Small intestine (tissue), 7 donors: ENCODE measurements around the gene TMPRSS3. TPM values are rescaled to one million over a fixed set of nuclear protein-coding genes. Genes with fewer than 3 reads are reported as not detected.

Experiments
- DNase-seq, 2 donors: peaks; one replicate each; pipeline versions ENCODE4 v3.0.0 to v3.0.0-alpha.2; 2013
- FAIRE-seq: peaks from 2 replicates; lab custom pipeline; 2012; peaks lifted over from hg19 to GRCh38; lab: Jason Lieb, UNC
- H3K27ac ChIP-seq, 3 donors: one replicate each; pipeline ENCODE4 v1.5.1; 2013; ENCODE audit warnings: low read length in 2 of 3, mild to moderate bottlenecking in 2 of 3, control low read depth in 1 of 3, inconsistent platforms in 1 of 3, low read depth in 1 of 3, moderate library complexity in 1 of 3
- H3K27me3 ChIP-seq, 3 donors: one replicate each; pipeline ENCODE4 v1.6.1; 2013; ENCODE audit warnings: low read length in 3 of 3, inconsistent platforms in 1 of 3; ENCODE audit not compliant: control insufficient read depth in 3 of 3, insufficient read depth in 3 of 3
- H3K36me3 ChIP-seq, 3 donors: one replicate each; pipeline ENCODE4 v1.6.1; 2013; ENCODE audit warnings: low read length in 3 of 3, inconsistent platforms in 1 of 3, low read depth in 1 of 3, mild to moderate bottlenecking in 1 of 3, moderate library complexity in 1 of 3; ENCODE audit not compliant: control insufficient read depth in 3 of 3, insufficient read depth in 2 of 3
- H3K4me1 ChIP-seq, 3 donors: one replicate each; pipeline ENCODE4 v1.6.1; 2013; ENCODE audit warnings: low read length in 2 of 3, inconsistent platforms in 1 of 3, low read depth in 1 of 3, mild to moderate bottlenecking in 1 of 3, moderate library complexity in 1 of 3; ENCODE audit not compliant: control insufficient read depth in 3 of 3, insufficient read depth in 2 of 3
- H3K4me3 ChIP-seq, 3 donors: one replicate each; pipeline ENCODE4 v1.5.1; 2013; ENCODE audit warnings: low read length in 3 of 3, control low read depth in 1 of 3, inconsistent platforms in 1 of 3, low read depth in 1 of 3, mild to moderate bottlenecking in 1 of 3, moderate library complexity in 1 of 3
- H3K9me3 ChIP-seq, 2 donors: one replicate each; pipeline ENCODE4 v1.6.1; 2013; ENCODE audit warnings: low read depth in 1 of 2, low read length in 1 of 2; ENCODE audit not compliant: control insufficient read depth in 2 of 2, insufficient read depth in 1 of 2
- WGBS, 3 donors: extraction: QIAGEN DNeasy Blood & Tissue Kit; methylation state at CpG; one replicate each; pipeline ENCODE4 v1.1.7; 2013; 5-methylcytosine and 5-hydroxymethylcytosine counted together
- polyA plus RNA-seq, 4 donors: library from polyadenylated mRNA; stranded (reverse) in 3 of 4; unstranded in 1 of 4; fragments of 200-250 nt in 3 of 4; fragments of 120-200 nt in 1 of 4; gene quantifications; one replicate each; pipeline versions ENCODE4 v1.2.1 to v1.2.3, GENCODE V29; 2013
- donor health status: healthy with polysubstance abuse.
- donor health status: control.
- donor health status: control.
- donor health status: Bipolar disorder and iron deficiency.
- donor health status: healthy.

Gene TMPRSS3
- polyA plus RNA-seq, 4 donors = 1.1 to 9.2 (median 2.6) TPM

DNA sequence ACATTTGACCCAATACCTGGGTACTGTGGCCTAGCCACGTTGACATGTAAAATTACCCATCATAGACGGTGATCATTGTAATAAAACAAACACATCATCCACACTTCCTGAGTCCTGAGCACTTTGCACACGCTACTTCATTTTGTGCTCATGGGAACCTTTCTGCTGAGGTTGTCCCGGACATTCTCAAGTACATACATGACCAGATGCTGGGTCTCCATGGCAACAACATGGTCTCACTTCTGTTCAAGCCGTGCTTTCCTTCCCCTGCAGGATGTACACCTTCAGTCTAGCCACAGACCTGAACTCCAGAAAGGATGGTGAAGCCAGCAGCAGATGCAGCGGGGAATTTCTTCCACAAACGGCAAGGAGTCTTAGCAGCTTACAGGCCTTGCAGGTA lies 30.6 kb upstream of the TMPRSS3 start:
- WGBS, 3 donors = 74 to 82% (median 78%) methylated on average over 7 of the region's 7 CpGs
- no peak overlapping the region for H3K4me3 ChIP-seq
- no peak for FAIRE-seq
- H3K4me1 ChIP-seq = peaks cover 0 to 3% (median 2%) of the 10 kb centered on the region in 3 donors
- H3K27me3 ChIP-seq = peaks cover 0 to 2% (median 0%) of the 10 kb centered on the region in 3 donors
- H3K27ac ChIP-seq = no peak overlapping the region
- no peaks in the 10 kb centered on the region for H3K9me3 ChIP-seq
- no peaks in the 10 kb centered on the region for H3K36me3 ChIP-seq
- no peak for DNase-seq

DNA sequence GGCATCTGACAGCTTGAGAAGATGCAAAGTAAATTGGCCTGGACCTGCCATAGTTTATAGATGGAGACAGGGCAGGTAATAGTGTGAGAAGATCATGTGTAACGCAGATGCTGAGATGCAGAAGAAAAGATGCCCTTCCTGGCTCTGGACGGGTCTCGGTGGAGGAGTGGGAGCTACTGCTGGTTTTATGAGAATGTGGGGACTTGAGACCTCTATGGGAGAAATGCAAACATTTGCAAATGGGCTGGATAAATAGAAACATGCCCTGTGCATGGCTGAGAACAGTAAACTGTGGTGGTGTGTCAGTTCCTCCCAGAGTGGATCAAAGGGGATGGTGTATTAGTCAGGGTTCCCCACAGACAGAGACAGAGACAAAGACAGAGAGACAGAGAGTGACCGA lies 29.7 kb upstream of the TMPRSS3 start:
- DNase-seq = no peak
- peaks cover 0 to 4% of the 10 kb centered on the region in 2 donors for H3K9me3 ChIP-seq
- peaks cover 2 to 6% (median 4%) of the 10 kb centered on the region in 3 donors for H3K4me1 ChIP-seq
- 50 to 84% (median 56%) methylated on average over 4 of the region's 4 CpGs for WGBS, 3 donors
- no peak for FAIRE-seq
- peaks cover 0 to 2% (median 0%) of the 10 kb centered on the region in 3 donors for H3K27me3 ChIP-seq
- H3K27ac ChIP-seq = no peak overlapping the region
- H3K4me3 ChIP-seq = no peak overlapping the region
- H3K36me3 ChIP-seq = no peaks in the 10 kb centered on the region

DNA sequence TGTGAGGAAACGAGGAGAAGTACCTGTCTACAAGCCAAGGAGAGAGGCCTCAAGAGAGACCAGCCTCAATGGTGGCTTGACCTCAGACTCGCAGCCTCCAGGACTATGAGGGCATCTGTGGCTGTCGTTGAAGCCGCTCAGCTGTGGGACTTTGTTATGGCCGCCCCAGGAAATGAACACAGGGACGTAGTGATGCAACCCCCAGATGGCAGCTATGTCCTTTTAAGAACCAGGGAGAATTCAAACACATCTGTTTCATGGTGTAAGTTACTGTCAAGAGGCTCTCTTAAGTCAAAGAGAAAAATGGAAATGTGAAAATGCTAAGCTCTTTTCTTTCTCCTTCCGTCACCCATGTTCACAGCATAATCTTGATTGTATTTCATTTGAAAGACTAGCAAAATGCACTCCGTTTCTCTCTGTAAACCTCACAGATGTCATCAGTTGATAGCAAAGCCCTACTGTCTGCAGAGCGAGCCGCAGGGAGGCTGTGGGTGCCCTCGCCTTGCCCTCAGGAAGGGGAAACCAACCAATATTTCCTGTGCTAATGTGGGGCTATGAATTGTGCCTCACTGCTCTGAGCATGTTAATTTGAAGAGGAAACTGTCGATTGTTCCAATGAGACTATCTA lies 29.2 kb upstream of the TMPRSS3 start:
- Histone ChIP-seq H3K4me1 (peaks cover 2 to 8% (median 4%) of the 10 kb centered on the region in 3 donors), H3K27me3 (peaks cover 0 to 2% (median 0%) of the 10 kb centered on the region in 3 donors), H3K27ac (peak overlapping the region in 2 of 3 donors; percentile 24 to 82), H3K36me3 (no peaks in the 10 kb centered on the region), H3K9me3 (peaks cover 0 to 4% of the 10 kb centered on the region in 2 donors), H3K4me3 (no peak overlapping the region)
- DNase-seq (peak in 1 of 2 donors; percentile 60), FAIRE-seq (no peak)
- 52 to 82% (median 67%) methylated on average over 12 of the region's 12 CpGs for WGBS, 3 donors

DNA sequence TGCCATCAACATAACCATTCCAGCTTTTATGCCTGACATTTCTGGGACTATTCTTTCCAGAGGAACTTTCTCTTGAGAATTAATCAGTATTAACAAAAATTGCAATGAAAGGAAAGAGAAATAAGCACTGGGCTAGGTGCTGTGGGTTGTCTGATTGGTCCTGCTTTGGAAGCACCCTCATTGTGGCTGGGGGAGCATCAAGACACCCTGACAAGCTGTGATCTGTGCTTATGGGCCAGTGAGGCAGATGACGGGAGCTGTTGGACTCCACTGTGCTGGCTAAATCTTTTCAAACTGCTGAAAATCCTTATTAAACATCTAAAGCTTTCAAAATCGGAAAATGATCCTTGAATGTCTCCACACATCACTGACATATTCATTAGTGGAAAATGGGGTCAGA lies 27.8 kb upstream of the TMPRSS3 start:
- H3K4me3 ChIP-seq = no peak overlapping the region
- DNase-seq (no peak), FAIRE-seq (no peak)
- no peaks in the 10 kb centered on the region for H3K36me3 ChIP-seq
- H3K27ac ChIP-seq = peak overlapping the region in 1 of 3 donors; percentile 21
- peaks cover 0 to 4% of the 10 kb centered on the region in 2 donors for H3K9me3 ChIP-seq
- peaks cover 2 to 9% (median 4%) of the 10 kb centered on the region in 3 donors for H3K4me1 ChIP-seq
- 78 to 84% (median 83%) methylated on average over 2 of the region's 2 CpGs for WGBS, 3 donors
- peaks cover 0 to 2% (median 0%) of the 10 kb centered on the region in 3 donors for H3K27me3 ChIP-seq

DNA sequence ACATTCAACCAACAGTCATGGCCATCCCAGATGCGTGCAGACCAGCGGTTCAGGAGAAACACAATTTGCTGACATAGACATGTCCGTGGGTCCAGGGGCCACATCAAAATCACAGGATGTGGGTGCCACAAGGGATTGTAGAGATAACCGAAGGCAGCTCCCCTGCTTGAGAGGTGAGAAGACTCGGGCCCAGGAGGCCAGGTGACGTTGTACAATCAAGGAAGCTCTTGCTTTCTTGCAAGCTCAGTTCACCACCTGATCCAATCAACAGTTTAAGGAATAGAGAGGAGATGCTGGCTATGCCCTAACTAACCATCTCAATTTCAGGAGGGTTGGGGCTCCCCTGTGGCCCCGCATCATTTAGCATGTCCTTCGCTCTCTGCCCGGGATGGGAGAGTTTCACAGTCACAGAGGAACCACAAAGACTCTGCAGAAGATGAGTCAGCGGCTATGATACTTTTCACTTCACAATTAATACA lies 27.4 kb upstream of the TMPRSS3 start:
- WGBS, 3 donors = 61 to 73% (median 66%) methylated on average over 10 of the region's 10 CpGs
- peaks cover 0 to 2% (median 0%) of the 10 kb centered on the region in 3 donors for H3K27me3 ChIP-seq
- peaks cover 0 to 4% of the 10 kb centered on the region in 2 donors for H3K9me3 ChIP-seq
- H3K27ac ChIP-seq = no peak overlapping the region
- FAIRE-seq (no peak), DNase-seq (peak in 1 of 2 donors; percentile 40)
- no peak overlapping the region for H3K4me3 ChIP-seq
- peaks cover 2 to 13% (median 4%) of the 10 kb centered on the region in 3 donors for H3K4me1 ChIP-seq
- no peaks in the 10 kb centered on the region for H3K36me3 ChIP-seq

DNA sequence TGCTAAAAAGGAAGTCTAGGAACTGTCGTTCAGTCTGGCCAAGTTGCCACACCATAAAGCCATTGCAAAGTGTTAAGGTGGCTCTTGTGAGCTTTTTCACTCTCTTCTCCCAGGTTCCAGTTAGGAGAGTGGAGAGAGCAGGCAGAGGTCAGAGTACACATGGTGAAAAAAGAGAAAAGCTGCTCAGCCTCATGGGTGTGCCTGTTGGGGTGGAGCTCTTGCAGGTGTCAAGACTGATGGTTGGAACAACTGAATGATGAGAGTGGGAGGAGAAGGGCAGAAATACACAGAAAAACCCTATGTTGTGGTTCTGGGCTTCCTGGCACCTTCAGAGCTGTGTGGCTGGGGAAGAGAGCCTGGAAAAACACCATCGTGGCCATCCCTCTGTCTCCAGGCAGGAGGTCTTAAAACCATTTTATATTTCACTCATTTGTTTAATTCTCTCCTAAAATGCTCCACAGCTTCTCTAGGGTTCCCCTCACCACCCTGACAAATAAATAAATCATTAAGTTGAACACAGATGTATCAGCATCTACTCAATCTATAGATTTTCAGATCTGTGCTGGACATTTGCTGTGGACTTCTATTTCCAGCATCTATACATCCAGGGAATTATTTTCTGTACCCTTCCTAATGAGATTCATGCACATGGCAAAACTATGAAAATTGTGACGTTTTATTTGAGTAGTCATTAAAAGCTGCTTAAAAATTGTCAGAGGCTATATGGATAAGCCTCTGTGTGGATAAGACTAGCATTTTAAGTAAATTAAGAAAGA lies 25.4 kb upstream of the TMPRSS3 start:
- peak; percentile 52 to 75 for DNase-seq
- peaks cover 2 to 13% (median 4%) of the 10 kb centered on the region in 3 donors for H3K4me1 ChIP-seq
- WGBS, 3 donors = 50 to 69% (median 59%) methylated on average over 3 of the region's 3 CpGs

DNA sequence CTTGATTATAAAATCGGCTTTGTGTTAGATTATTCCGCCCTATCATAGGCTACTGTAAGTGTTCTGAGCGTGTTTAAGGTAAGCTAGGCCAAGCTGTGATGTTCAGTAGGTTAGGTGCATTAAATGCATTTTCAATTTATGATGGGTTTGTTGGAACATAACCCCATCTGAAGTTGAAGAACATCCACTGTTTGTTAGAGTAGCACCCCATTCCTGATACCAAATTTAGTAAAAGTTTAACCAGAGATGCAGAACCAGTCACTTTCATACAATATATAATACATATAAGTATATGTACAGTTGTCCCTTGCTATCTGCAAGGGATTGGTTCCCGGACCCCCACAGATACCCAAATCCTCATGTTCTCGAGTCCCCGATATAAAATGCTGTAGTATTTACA lies 24.0 kb upstream of the TMPRSS3 start:
- 92 to 97% (median 96%) methylated on average over 6 of the region's 6 CpGs for WGBS, 3 donors
- no peak for DNase-seq

More for the DNA sequence above, 25.4 kb upstream of the TMPRSS3 start:
- FAIRE-seq = no peak
- peaks cover 0 to 4% of the 10 kb centered on the region in 2 donors for H3K9me3 ChIP-seq
- H3K27me3 ChIP-seq = peaks cover 0 to 2% (median 0%) of the 10 kb centered on the region in 3 donors
- H3K36me3 ChIP-seq = no peaks in the 10 kb centered on the region
- H3K4me3 ChIP-seq = no peak overlapping the region
- peak overlapping the region in 1 of 3 donors; percentile 34 for H3K27ac ChIP-seq

DNA sequence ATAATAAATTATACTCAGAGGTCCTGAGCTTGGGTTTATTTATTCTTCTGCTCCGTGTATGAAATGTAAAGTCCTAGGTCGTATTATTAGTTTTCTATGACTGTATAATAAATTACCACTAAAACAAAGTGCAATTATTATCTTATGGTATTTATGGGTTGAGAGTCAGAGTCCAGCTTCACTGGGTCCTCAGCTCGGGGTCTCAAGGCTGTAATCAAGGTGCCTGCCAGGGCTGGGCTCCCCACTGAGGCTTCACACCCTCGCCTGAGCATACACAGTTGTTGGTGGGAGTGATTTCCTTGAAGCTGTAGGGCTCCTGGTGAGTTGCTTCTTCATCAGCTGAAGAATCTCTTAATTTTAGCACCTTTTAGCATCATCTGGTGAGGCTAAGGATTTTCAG lies 23.0 kb upstream of the TMPRSS3 start:
- peaks cover 2 to 13% (median 2%) of the 10 kb centered on the region in 3 donors for H3K4me1 ChIP-seq
- WGBS, 3 donors = 30 to 51% (median 47%) methylated on average over 4 of the region's 4 CpGs

More for the DNA sequence above, 24.0 kb upstream of the TMPRSS3 start:
- no peaks in the 10 kb centered on the region for H3K36me3 ChIP-seq
- no peak overlapping the region for H3K27ac ChIP-seq
- FAIRE-seq = no peak
- peaks cover 0 to 2% (median 0%) of the 10 kb centered on the region in 3 donors for H3K27me3 ChIP-seq
- H3K4me1 ChIP-seq = peaks cover 2 to 13% (median 4%) of the 10 kb centered on the region in 3 donors
- peaks cover 0 to 4% of the 10 kb centered on the region in 2 donors for H3K9me3 ChIP-seq
- H3K4me3 ChIP-seq = no peak overlapping the region

More for the DNA sequence above, 23.0 kb upstream of the TMPRSS3 start:
- Histone ChIP-seq H3K4me3 (no peak overlapping the region), H3K36me3 (no peaks in the 10 kb centered on the region), H3K9me3 (peaks cover 0 to 4% of the 10 kb centered on the region in 2 donors), H3K27ac (no peak overlapping the region), H3K27me3 (peaks cover 0 to 2% (median 0%) of the 10 kb centered on the region in 3 donors)
- FAIRE-seq = no peak
- peak in 1 of 2 donors; percentile 50 for DNase-seq
